ENCODE data around the gene TMX4. TPM values are rescaled to one million over a fixed set of nuclear protein-coding genes. Genes with fewer than 3 reads are reported as not detected.

Gene TMX4
- total and polyA plus RNA-seq, 2 of the 4 experiments (the other 2 are of a cell fraction) = 5.4 to 13.6 TPM

DNA sequence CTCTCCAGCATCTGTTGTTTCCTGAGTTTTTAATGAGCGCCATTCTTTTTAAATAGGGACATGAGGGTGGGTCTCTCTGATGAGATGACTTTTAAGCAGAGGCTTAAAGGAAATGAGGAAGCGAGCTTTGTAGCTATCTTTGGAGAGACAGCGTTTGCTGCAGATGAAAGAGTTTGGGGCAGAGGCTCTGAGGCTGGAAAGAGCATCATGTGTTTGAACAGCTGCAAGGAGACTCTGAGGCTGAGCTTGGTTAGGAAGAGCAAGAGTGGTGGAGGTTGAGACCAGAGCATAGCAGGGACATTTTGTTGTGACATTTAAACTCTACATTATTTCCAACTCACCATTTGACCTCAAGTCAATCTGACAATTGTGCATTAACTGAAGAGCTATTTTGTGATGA is 38.3 kb upstream of the TMX4 start:
- Histone ChIP-seq H3K36me3 (ENCODE audit: control insufficient read depth, insufficient read depth, low read length) (no peaks in the 10 kb centered on the region), H3K27ac (ENCODE audit: insufficient read depth, low read length) (no peak overlapping the region), H3K4me2 (ENCODE audit: low read depth, low read length) (no peak overlapping the region), H3K4me1 (ENCODE audit: control insufficient read depth, insufficient read depth, low read length) (peaks cover 2% of the 10 kb centered on the region), H4K5ac (ENCODE audit: low read depth, low read length) (no peak overlapping the region), H2AK5ac (ENCODE audit: low read depth, low read length) (no peak overlapping the region), H2BK15ac (ENCODE audit: low read depth, low read length) (no peak overlapping the region), H3K27me3 (ENCODE audit: control insufficient read depth, insufficient read depth, low read length) (no peaks in the 10 kb centered on the region; the same call in 1 of the 2 replicates), H4K20me1 (ENCODE audit: insufficient read depth, low read length) (no peaks in the 10 kb centered on the region), H3K9me1 (ENCODE audit: insufficient read depth, low read length) (no peaks in the 10 kb centered on the region), H2AK9ac (replicated peaks; ENCODE audit: low read depth, low read length, poor library complexity) (no peak overlapping the region), H4K8ac (ENCODE audit: low read depth in 2 of 2, low read length in 2 of 2) (no peak overlapping the region), H2AFZ (replicated peaks; ENCODE audit: low read length, poor library complexity) (no peak overlapping the region), H2BK5ac (ENCODE audit: low read depth, low read length, poor library complexity, severe bottlenecking) (no peak overlapping the region), H3K9ac (ENCODE audit: low read depth, low read length) (no peak overlapping the region), H3K14ac (replicated peaks; ENCODE audit: low read depth, low read length) (no peak overlapping the region), H3K4me3 (ENCODE audit: insufficient read depth, low read depth, low read length) (no peak overlapping the region), H3K23ac (ENCODE audit: low read depth, low read length) (no peak overlapping the region), H2BK120ac (ENCODE audit: low read depth, low read length) (no peak overlapping the region), H3K9me3 (ENCODE audit: control insufficient read depth, insufficient read depth, low read length) (peaks cover 2% of the 10 kb centered on the region), H2BK20ac (ENCODE audit: low read depth, low read length) (no peak overlapping the region), H4K91ac (ENCODE audit: insufficient read depth, low read depth, low read length) (no peak overlapping the region), H3K79me1 (ENCODE audit: low read depth in 1 of 2, low read length in 2 of 2) (no peaks in the 10 kb centered on the region), H3K4ac (ENCODE audit: low read depth, low read length) (no peak overlapping the region), H3K18ac (ENCODE audit: low read depth, low read length) (no peak overlapping the region), H3K56ac (ENCODE audit: extremely low read depth, insufficient read depth, low read length) (no peak overlapping the region)
- ATAC-seq (ENCODE audit: low read depth) = no peak
- TF ChIP-seq RAD21 (IDR thresholded peaks at IDR 0.05; ENCODE audit: low read length) = no peak
- dilution Hi-C loops (cut with HindIII; ENCODE audit: low sequenced_read_pairs, unreplicated experiment) = no loop called here
- in situ Hi-C loops (cut with MboI; ENCODE audit: low sequenced_read_pairs) = loop anchor here (10.0 kb wide), 1 partner anchor 327 kb away; no protein-coding TSS in a partner anchor
- DNase-seq = no peak
- POLR2A ChIA-PET (ENCODE audit: unreplicated experiment) = no interaction called here
- CTCF ChIA-PET = no interaction called here
- 100% methylated on average over 1 of the region's 3 CpGs; no CpG with 5 or more reads in 1 of the 2 experiments for WGBS, 2 experiments (ENCODE audit: extremely low coverage in 2 of 2, insufficient read length in 1 of 2)
- no TSS peak for BruUV-seq (replicated peaks)
- intact Hi-C loops (cut with micrococcal nuclease) = no loop called here

All from IMR-90 (cell line).